HepG2 (cell line): ENCODE data around the gene DCAF15. TPM values are rescaled to one million over a fixed set of nuclear protein-coding genes. Genes with fewer than 3 reads are reported as not detected.

Experiments used
- GABPB1 ChIP-seq: IDR thresholded peaks from 2 replicates; pipeline ENCODE4 v1.6.1; 2016; ENCODE audit warnings: mild to moderate bottlenecking, missing genetic modification reagents, moderate library complexity, missing compliant biosample characterization
- KDM5B ChIP-seq: sonication (generic); formaldehyde crosslinking; IDR thresholded peaks from 2 replicates; pipeline ENCODE4 v1.4.0; 2020; ENCODE audit warnings: missing genetic modification reagents, mild to moderate bottlenecking, borderline replicate concordance
- POGZ ChIP-seq: sonication (generic); formaldehyde crosslinking; IDR thresholded peaks from 2 replicates; pipeline ENCODE4 v1.4.0; 2020; ENCODE audit warnings: mild to moderate bottlenecking, missing genetic modification reagents
- SKI ChIP-seq: fragments of 450-650 bp; IDR thresholded peaks from one replicate; pipeline ENCODE4 v1.6.1; 2018; ENCODE audit warnings: mild to moderate bottlenecking; ENCODE audit not compliant: partially characterized antibody
- ZNF253 ChIP-seq: sonication (generic); formaldehyde crosslinking; IDR thresholded peaks from 2 replicates; pipeline ENCODE4 v1.8.0; 2022; ENCODE audit warnings: mild to moderate bottlenecking, missing genetic modification reagents, borderline replicate concordance
- ZNF280B ChIP-seq: sonication (generic); formaldehyde crosslinking; IDR thresholded peaks from 2 replicates; pipeline ENCODE4 v1.5.0; 2020; ENCODE audit warnings: missing genetic modification reagents, mild to moderate bottlenecking, borderline replicate concordance
- ZNF430 ChIP-seq: sonication (generic); formaldehyde crosslinking; IDR thresholded peaks from 2 replicates; pipeline ENCODE4 v1.9.0; 2021; ENCODE audit warnings: mild to moderate bottlenecking, missing genetic modification reagents
- ZNF564 ChIP-seq: sonication (generic); formaldehyde crosslinking; IDR thresholded peaks from 2 replicates; pipeline ENCODE4 v1.8.1; 2023; ENCODE audit warnings: mild to moderate bottlenecking, missing genetic modification reagents
- polyA plus RNA-seq, 8 experiments: library from polyadenylated mRNA; depleted of rRNA in 3 of 8; stranded (reverse) in 7 of 8; unstranded in 1 of 8; fragments of >200 nt; fragmentation: Illumina TruSeq in 4 of 8; extraction: Trizol in 4 of 8; gene quantifications; 2 replicates each; pipeline versions ENCODE4 v1.2.1 to v1.2.3, GENCODE V29; 2011 to 2016; ENCODE audit warnings: low read depth in 4 of 8, missing spikeins in 1 of 8, mixed read lengths in 1 of 8; ENCODE audit not compliant: insufficient read depth in 1 of 8
- total RNA-seq, 5 experiments: library from RNA; depleted of rRNA; stranded (reverse); fragments of >200 nt; fragmentation: Illumina TruSeq; extraction: Trizol; gene quantifications; 2 replicates each; pipeline ENCODE4 v1.2.3, GENCODE V29; 2016; ENCODE audit warnings: low read depth in 1 of 5
- TF ChIP-seq, protein P1 (sequence below): sonication (generic); formaldehyde crosslinking; IDR thresholded peaks from 2 replicates; pipeline ENCODE4 v1.4.0; 2020; ENCODE audit warnings: mild to moderate bottlenecking, missing genetic modification reagents
- TF ChIP-seq, protein P2 (sequence below): IDR thresholded peaks from 2 replicates; pipeline ENCODE4 v1.6.1; 2016; ENCODE audit warnings: low read depth
- TF ChIP-seq, protein P3 (sequence below): sonication (generic); formaldehyde crosslinking; IDR thresholded peaks from 2 replicates; pipeline ENCODE4 v1.4.0; 2020; ENCODE audit warnings: mild to moderate bottlenecking, missing genetic modification reagents

The DCAF15 gene
- total and polyA plus RNA-seq, 2 of the 13 experiments (the other 11 are each of a cell fraction or from before 2014, with no cell fraction given): 13.6 to 14.0 TPM

DNA sequence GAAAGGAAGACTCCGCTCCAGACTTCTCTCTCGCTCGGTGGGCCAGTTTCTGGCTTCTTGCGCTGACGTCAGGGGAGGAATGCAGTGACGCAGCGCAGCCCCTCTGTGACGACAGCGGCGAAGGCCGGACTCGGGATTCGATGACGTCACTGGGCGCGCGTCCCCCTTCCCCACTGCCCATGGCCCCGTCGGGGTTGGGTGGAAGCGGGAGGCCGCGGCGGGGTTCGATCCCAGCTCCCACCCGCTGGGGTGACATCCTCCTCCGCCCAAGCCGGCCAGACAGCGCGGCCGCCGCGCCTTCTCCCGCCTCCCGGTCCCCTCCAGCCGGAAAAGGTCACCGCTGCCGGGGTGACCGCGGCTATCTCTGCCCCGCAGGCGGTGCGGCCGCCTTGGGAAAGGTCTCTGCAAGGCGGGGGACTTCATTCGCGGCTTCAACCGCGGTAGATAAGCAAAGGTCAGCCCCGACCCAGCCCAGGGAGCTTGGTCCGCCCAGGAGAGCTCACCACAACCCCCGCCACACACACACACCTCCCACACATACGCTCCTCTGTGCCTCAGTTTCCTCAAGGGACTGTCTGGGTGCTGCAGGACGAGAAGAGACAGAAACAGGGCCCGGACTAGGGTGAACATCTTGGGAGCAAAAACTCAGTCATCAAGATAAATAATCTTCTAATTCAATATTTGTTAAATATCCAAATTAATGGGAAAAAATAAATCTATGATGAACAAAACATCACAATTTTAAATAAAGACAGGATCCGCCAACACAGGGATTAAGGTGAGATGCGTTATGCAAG lies 54.7 kb downstream of the DCAF15 start (continued):
- TF ChIP-seq, protein P1, sequence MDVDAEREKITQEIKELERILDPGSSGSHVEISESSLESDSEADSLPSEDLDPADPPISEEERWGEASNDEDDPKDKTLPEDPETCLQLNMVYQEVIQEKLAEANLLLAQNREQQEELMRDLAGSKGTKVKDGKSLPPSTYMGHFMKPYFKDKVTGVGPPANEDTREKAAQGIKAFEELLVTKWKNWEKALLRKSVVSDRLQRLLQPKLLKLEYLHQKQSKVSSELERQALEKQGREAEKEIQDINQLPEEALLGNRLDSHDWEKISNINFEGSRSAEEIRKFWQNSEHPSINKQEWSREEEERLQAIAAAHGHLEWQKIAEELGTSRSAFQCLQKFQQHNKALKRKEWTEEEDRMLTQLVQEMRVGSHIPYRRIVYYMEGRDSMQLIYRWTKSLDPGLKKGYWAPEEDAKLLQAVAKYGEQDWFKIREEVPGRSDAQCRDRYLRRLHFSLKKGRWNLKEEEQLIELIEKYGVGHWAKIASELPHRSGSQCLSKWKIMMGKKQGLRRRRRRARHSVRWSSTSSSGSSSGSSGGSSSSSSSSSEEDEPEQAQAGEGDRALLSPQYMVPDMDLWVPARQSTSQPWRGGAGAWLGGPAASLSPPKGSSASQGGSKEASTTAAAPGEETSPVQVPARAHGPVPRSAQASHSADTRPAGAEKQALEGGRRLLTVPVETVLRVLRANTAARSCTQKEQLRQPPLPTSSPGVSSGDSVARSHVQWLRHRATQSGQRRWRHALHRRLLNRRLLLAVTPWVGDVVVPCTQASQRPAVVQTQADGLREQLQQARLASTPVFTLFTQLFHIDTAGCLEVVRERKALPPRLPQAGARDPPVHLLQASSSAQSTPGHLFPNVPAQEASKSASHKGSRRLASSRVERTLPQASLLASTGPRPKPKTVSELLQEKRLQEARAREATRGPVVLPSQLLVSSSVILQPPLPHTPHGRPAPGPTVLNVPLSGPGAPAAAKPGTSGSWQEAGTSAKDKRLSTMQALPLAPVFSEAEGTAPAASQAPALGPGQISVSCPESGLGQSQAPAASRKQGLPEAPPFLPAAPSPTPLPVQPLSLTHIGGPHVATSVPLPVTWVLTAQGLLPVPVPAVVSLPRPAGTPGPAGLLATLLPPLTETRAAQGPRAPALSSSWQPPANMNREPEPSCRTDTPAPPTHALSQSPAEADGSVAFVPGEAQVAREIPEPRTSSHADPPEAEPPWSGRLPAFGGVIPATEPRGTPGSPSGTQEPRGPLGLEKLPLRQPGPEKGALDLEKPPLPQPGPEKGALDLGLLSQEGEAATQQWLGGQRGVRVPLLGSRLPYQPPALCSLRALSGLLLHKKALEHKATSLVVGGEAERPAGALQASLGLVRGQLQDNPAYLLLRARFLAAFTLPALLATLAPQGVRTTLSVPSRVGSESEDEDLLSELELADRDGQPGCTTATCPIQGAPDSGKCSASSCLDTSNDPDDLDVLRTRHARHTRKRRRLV (CRISPR knock-in tag): peak; percentile 89; the same call in 1 of the 2 replicates
- TF ChIP-seq POGZ (peak; percentile 73), ZNF280B (CRISPR knock-in tag) (peak; percentile 81), KDM5B (peak; percentile 67; the same call in 1 of the 2 replicates), ZNF253 (CRISPR knock-in tag) (no peak), ZNF564 (no peak), GABPB1 (CRISPR knock-in tag) (peak; percentile 86), SKI (peak; percentile 34), ZNF430 (peak; percentile 92; the same call in 1 of the 2 replicates)
- TF ChIP-seq, protein P2, sequence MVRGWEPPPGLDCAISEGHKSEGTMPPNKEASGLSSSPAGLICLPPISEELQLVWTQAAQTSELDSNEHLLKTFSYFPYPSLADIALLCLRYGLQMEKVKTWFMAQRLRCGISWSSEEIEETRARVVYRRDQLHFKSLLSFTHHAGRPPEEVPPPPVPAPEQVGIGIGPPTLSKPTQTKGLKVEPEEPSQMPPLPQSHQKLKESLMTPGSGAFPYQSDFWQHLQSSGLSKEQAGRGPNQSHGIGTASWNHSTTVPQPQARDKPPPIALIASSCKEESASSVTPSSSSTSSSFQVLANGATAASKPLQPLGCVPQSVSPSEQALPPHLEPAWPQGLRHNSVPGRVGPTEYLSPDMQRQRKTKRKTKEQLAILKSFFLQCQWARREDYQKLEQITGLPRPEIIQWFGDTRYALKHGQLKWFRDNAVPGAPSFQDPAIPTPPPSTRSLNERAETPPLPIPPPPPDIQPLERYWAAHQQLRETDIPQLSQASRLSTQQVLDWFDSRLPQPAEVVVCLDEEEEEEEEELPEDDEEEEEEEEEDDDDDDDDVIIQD (CRISPR knock-in tag): no peak
- TF ChIP-seq, protein P3, sequence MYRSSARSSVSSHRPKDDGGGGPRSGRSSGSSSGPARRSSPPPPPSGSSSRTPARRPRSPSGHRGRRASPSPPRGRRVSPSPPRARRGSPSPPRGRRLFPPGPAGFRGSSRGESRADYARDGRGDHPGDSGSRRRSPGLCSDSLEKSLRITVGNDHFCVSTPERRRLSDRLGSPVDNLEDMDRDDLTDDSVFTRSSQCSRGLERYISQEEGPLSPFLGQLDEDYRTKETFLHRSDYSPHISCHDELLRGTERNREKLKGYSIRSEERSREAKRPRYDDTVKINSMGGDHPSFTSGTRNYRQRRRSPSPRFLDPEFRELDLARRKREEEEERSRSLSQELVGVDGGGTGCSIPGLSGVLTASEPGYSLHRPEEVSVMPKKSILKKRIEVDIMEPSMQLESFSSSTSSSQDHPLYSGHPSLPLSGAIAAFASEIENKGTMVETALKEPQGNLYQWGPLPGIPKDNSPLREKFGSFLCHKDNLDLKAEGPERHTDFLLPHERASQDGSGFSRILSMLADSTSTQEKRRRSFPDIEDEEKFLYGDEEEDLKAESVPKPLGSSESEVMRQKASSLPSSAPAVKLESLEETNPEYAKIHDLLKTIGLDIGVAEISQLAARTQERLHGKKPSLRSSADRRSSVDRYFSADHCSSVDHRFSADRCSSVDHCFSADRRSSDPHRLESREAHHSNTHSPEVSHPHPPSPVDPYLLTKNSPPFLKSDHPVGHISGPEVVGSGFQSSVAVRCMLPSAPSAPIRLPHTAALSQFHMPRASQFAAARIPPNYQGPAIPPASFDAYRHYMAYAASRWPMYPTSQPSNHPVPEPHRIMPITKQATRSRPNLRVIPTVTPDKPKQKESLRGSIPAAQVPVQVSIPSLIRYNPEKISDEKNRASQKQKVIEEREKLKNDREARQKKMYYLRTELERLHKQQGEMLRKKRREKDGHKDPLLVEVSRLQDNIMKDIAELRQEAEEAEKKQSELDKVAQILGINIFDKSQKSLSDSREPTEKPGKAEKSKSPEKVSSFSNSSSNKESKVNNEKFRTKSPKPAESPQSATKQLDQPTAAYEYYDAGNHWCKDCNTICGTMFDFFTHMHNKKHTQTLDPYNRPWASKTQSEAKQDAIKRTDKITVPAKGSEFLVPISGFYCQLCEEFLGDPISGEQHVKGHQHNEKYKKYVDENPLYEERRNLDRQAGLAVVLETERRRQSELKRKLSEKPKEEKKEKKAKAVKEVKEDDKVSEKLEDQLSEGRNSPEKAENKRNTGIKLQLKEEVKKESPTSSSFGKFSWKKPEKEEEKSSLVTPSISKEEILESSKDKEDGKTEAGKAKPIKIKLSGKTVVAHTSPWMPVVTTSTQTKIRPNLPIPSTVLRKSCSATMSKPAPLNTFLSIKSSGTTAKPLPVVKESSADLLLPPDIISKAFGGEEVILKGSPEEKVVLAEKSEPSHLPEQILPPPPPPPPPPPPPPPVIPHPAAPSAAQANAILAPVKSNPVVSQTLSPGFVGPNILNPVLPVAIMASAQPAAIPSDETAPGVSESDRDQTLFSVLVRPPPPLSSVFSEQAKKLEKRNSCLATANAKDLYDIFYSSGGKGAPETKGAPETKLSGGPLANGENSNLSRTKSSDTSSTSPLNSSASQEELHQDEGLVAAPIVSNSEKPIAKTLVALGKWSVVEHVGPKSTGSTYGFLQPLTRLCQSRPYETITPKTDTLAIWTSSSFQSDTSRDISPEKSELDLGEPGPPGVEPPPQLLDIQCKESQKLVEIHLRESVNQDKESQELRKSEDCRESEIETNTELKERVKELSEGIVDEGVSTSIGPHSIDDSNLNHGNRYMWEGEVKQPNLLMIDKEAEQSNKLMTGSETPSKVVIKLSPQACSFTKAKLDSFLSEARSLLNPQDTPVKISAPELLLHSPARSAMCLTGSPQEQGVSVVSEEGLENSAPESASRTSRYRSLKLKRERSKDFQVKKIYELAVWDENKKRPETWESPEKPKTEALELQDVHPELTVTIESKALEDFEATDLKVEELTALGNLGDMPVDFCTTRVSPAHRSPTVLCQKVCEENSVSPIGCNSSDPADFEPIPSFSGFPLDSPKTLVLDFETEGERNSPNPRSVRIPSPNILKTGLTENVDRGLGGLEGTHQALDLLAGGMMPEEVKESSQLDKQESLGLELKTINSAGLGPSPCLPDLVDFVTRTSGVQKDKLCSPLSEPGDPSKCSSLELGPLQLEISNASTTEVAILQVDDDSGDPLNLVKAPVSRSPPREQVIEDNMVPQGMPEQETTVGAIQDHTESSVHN (CRISPR knock-in tag): no peak
